ENCODE results near the gene PVR. TPM values are rescaled to one million over a fixed set of nuclear protein-coding genes. Genes with fewer than 3 reads are reported as not detected.

PVR gene
- total and polyA plus RNA-seq, 4 donors: 11.4 to 49.0 (median 32.1) TPM

DNA sequence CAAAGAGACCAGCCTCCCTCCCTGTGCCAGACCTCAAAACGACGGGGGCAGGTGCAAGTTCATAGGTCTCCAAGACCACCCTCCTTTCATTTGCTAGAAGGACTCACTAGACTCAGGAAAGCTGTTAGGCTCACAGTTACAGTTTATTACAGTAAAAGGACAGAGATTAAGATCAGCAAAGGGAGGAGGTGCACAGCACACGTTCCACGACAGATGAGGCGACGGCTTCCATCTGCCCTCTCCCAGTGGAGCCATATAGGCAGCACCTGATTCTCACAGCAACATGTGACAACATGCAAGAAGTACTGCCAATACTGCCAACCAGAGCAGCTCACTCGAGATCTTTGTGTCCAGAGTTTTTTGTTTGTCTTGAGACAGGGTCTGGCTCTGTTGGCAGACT lies 18.2 kb downstream of the PVR start:
- DNase-seq (ENCODE audit: low spot score): no peak
- no peaks in the 10 kb centered on the region for H3K9me3 ChIP-seq (ENCODE audit: control insufficient read depth in 4 of 4, low read length in 3 of 4)
- H3K27ac ChIP-seq (ENCODE audit: low read depth in 1 of 2, low read length in 2 of 2): no peak overlapping the region
- H3K27me3 ChIP-seq (ENCODE audit: control insufficient read depth in 4 of 4, insufficient read depth in 4 of 4, low read length in 3 of 4): no peaks in the 10 kb centered on the region
- H3K4me3 ChIP-seq (ENCODE audit: low read depth in 1 of 3, low read length in 3 of 3): no peak overlapping the region
- TF ChIP-seq SP1 (IDR thresholded peaks at IDR 0.05) (no peak), TAF1 (conservative IDR thresholded peaks at IDR 0.05) (no peak), FOXA1 (IDR thresholded peaks at IDR 0.05) (no peak), FOXA2 (IDR thresholded peaks at IDR 0.05) (no peak), RAD21 (IDR thresholded peaks at IDR 0.05) (no peak), JUND (IDR thresholded peaks at IDR 0.05) (no peak), HNF4G (IDR thresholded peaks at IDR 0.05) (no peak), HNF4A (conservative IDR thresholded peaks at IDR 0.05) (no peak), RXRA (IDR thresholded peaks at IDR 0.05) (no peak), GABPA (IDR thresholded peaks at IDR 0.05 in 1 of 2, conservative IDR thresholded peaks at IDR 0.05 in 1 of 2) (no peak), EGR1 (IDR thresholded peaks at IDR 0.05; ENCODE audit: low read depth in 2 of 2) (no peak), YY1 (IDR thresholded peaks at IDR 0.05) (no peak), NR2F2 (IDR thresholded peaks at IDR 0.05) (no peak)
- TF ChIP-seq, protein P1, sequence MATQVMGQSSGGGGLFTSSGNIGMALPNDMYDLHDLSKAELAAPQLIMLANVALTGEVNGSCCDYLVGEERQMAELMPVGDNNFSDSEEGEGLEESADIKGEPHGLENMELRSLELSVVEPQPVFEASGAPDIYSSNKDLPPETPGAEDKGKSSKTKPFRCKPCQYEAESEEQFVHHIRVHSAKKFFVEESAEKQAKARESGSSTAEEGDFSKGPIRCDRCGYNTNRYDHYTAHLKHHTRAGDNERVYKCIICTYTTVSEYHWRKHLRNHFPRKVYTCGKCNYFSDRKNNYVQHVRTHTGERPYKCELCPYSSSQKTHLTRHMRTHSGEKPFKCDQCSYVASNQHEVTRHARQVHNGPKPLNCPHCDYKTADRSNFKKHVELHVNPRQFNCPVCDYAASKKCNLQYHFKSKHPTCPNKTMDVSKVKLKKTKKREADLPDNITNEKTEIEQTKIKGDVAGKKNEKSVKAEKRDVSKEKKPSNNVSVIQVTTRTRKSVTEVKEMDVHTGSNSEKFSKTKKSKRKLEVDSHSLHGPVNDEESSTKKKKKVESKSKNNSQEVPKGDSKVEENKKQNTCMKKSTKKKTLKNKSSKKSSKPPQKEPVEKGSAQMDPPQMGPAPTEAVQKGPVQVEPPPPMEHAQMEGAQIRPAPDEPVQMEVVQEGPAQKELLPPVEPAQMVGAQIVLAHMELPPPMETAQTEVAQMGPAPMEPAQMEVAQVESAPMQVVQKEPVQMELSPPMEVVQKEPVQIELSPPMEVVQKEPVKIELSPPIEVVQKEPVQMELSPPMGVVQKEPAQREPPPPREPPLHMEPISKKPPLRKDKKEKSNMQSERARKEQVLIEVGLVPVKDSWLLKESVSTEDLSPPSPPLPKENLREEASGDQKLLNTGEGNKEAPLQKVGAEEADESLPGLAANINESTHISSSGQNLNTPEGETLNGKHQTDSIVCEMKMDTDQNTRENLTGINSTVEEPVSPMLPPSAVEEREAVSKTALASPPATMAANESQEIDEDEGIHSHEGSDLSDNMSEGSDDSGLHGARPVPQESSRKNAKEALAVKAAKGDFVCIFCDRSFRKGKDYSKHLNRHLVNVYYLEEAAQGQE (IDR thresholded peaks at IDR 0.05): no peak
- TF ChIP-seq, protein P2, sequence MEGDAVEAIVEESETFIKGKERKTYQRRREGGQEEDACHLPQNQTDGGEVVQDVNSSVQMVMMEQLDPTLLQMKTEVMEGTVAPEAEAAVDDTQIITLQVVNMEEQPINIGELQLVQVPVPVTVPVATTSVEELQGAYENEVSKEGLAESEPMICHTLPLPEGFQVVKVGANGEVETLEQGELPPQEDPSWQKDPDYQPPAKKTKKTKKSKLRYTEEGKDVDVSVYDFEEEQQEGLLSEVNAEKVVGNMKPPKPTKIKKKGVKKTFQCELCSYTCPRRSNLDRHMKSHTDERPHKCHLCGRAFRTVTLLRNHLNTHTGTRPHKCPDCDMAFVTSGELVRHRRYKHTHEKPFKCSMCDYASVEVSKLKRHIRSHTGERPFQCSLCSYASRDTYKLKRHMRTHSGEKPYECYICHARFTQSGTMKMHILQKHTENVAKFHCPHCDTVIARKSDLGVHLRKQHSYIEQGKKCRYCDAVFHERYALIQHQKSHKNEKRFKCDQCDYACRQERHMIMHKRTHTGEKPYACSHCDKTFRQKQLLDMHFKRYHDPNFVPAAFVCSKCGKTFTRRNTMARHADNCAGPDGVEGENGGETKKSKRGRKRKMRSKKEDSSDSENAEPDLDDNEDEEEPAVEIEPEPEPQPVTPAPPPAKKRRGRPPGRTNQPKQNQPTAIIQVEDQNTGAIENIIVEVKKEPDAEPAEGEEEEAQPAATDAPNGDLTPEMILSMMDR (IDR thresholded peaks at IDR 0.05; ENCODE audit: low read depth, low read length, missing input control): no peak
- TF ChIP-seq, protein P3, sequence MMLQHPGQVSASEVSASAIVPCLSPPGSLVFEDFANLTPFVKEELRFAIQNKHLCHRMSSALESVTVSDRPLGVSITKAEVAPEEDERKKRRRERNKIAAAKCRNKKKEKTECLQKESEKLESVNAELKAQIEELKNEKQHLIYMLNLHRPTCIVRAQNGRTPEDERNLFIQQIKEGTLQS (IDR thresholded peaks at IDR 0.05): no peak
- TF ChIP-seq, protein P4, sequence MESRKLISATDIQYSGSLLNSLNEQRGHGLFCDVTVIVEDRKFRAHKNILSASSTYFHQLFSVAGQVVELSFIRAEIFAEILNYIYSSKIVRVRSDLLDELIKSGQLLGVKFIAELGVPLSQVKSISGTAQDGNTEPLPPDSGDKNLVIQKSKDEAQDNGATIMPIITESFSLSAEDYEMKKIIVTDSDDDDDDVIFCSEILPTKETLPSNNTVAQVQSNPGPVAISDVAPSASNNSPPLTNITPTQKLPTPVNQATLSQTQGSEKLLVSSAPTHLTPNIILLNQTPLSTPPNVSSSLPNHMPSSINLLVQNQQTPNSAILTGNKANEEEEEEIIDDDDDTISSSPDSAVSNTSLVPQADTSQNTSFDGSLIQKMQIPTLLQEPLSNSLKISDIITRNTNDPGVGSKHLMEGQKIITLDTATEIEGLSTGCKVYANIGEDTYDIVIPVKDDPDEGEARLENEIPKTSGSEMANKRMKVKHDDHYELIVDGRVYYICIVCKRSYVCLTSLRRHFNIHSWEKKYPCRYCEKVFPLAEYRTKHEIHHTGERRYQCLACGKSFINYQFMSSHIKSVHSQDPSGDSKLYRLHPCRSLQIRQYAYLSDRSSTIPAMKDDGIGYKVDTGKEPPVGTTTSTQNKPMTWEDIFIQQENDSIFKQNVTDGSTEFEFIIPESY (IDR thresholded peaks at IDR 0.05): no peak
- TF ChIP-seq, protein P5, sequence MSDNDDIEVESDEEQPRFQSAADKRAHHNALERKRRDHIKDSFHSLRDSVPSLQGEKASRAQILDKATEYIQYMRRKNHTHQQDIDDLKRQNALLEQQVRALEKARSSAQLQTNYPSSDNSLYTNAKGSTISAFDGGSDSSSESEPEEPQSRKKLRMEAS (IDR thresholded peaks at IDR 0.05): no peak
- H3K4me1 ChIP-seq (ENCODE audit: control insufficient read depth in 4 of 4, insufficient read depth in 4 of 4, low read length in 3 of 4): peaks cover 0 to 6% (median 3%) of the 10 kb centered on the region in 4 donors
- peaks cover 6 to 57% (median 35%) of the 10 kb centered on the region in 4 donors for H3K36me3 ChIP-seq (ENCODE audit: control insufficient read depth in 4 of 4, insufficient read depth in 3 of 4, low read depth in 1 of 4, low read length in 3 of 4)
- no peak overlapping the region for H3K9ac ChIP-seq (ENCODE audit: low read depth in 1 of 2, low read length in 2 of 2)
- WGBS: 83% methylated on average over 7 of the region's 7 CpGs

All from liver (tissue), 9 donors.